Natural killer cell (primary cell): Measurements from ENCODE around the gene ZNF41. TPM values are rescaled to one million over a fixed set of nuclear protein-coding genes. Genes with fewer than 3 reads are reported as not detected.

Experiments used
- ATAC-seq, 3 donors: fragments of 150-1000 bp in 2 of 3; fragments of 200-7000 bp in 1 of 3; cut with Tn5 transposase; 1 replicate in 1 of 3; 2 replicates in 2 of 3; pipeline ENCODE4 v1.10.0; 2021; ENCODE audit warnings: mild to moderate bottlenecking in 2 of 3, moderate library complexity in 2 of 3
- DNase-seq, 2 donors: peaks; one replicate each; pipeline versions ENCODE4 v3.0.0 to v3.0.0-alpha.2; 2013 to 2021; ENCODE audit warnings: mixed read lengths in 1 of 2
- H3K27ac ChIP-seq: one replicate; pipeline ENCODE4 v1.5.1; 2013; ENCODE audit warnings: mild to moderate bottlenecking, low read length
- H3K27me3 ChIP-seq: one replicate; pipeline ENCODE4 v1.6.1; 2013; ENCODE audit warnings: low read length; ENCODE audit not compliant: control insufficient read depth, insufficient read depth
- H3K36me3 ChIP-seq: one replicate; pipeline ENCODE4 v1.6.1; 2013; ENCODE audit warnings: low read length; ENCODE audit not compliant: control insufficient read depth, insufficient read depth
- H3K4me1 ChIP-seq: one replicate; pipeline ENCODE4 v1.6.1; 2013; ENCODE audit warnings: low read length; ENCODE audit not compliant: control insufficient read depth, insufficient read depth
- H3K4me3 ChIP-seq: one replicate; pipeline ENCODE4 v1.5.1; 2013; ENCODE audit warnings: low read length
- H3K9me3 ChIP-seq: one replicate; pipeline ENCODE4 v1.6.1; 2013; ENCODE audit warnings: low read length; ENCODE audit not compliant: control insufficient read depth, insufficient read depth
- H3K27ac Mint-ChIP-seq, 2 donors: one replicate each; pipeline ENCODE4 v1.8.0; 2022; ENCODE audit warnings: mild to moderate bottlenecking in 2 of 2, mixed read lengths in 2 of 2, moderate library complexity in 1 of 2
- H3K27me3 Mint-ChIP-seq, 2 donors: one replicate each; pipeline ENCODE4 v1.8.0; 2022; ENCODE audit warnings: low read depth in 2 of 2, mixed read lengths in 2 of 2
- H3K36me3 Mint-ChIP-seq: one replicate; pipeline ENCODE4 v1.8.0; 2022; ENCODE audit warnings: mixed read lengths
- H3K4me1 Mint-ChIP-seq, 2 donors: one replicate each; pipeline ENCODE4 v1.8.0; 2022; ENCODE audit warnings: mixed read lengths in 2 of 2
- H3K4me3 Mint-ChIP-seq: one replicate; pipeline ENCODE4 v1.8.0; 2022; ENCODE audit warnings: mild to moderate bottlenecking, moderate library complexity, mixed read lengths
- H3K9me3 Mint-ChIP-seq, 2 donors: one replicate each; pipeline ENCODE4 v1.8.0; 2022; ENCODE audit warnings: mixed read lengths in 2 of 2
- WGBS: methylation state at CpG from one replicate; pipeline ENCODE4 v1.1.7; 2013; ENCODE audit warnings: missing lambda C conversion rate; ENCODE audit not compliant: insufficient coverage; 5-methylcytosine and 5-hydroxymethylcytosine counted together
- intact Hi-C: fragments of 100-400 bp; cut with micrococcal nuclease; formaldehyde crosslinking; loops from one replicate; pipeline ENCODE4 v1.14.2; 2022
- total RNA-seq, 4 donors: library from RNA; stranded (reverse); fragments of 120-200 nt in 1 of 4; gene quantifications; one replicate each; pipeline versions ENCODE4 v1.2.3 to v1.2.4, GENCODE V29; 2013 to 2022
- TF ChIP-seq, protein P1 (sequence below): fragments of 200-600 bp; IDR thresholded peaks from one replicate; pipeline ENCODE4 v1.8.0; 2022; ENCODE audit warnings: antibody characterized with exemption

The ZNF41 gene
- total RNA-seq, 3 donors from 2014 or later (not counting 1 experiment from before 2014, with no cell fraction given): 7.9 to 11.8 (median 10.0) TPM

DNA sequence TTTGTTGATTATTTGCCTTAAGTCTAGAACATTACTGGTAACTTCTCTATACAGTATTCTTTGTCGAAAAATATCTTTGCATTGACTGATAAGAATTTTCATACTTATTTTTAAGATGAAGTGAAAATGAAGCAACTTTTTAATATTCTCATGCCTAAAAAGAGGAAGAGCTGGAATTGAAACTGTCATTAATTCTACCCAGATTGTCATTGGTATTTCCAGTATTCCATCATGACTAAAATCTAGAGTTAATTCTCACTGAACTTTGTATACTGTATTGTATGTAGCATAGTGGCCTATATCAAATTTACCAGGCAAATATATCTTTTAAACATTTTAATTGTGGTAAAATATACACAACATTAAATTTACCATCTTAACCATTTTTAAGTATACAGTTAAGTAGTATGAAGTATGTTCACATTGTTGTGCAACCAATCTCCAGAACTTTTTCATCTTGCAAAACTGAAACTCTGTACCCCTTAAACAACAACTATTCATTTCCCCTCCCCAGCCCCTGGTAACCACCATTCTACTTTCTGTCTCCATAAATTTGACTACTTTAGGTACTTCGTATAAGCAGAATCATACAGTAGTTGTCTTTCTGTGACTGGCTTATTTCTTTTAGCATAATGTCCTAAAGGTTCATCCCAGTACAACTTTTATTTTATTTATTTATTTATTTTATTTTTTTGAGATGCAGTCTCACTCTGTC, 24.3 kb upstream of the ZNF41 start:
- peaks cover 0 to 11% of the 10 kb centered on the region in 2 donors for H3K27me3 Mint-ChIP-seq
- Histone ChIP-seq H3K9me3 (no peaks in the 10 kb centered on the region), H3K4me1 (no peaks in the 10 kb centered on the region), H3K27me3 (no peaks in the 10 kb centered on the region), H3K4me3 (no peak overlapping the region), H3K27ac (no peak overlapping the region), H3K36me3 (no peaks in the 10 kb centered on the region)
- no CpG with 5 or more reads among the region's 2 CpGs for WGBS
- no peak overlapping the region for H3K4me3 Mint-ChIP-seq
- intact Hi-C loops: no loop called here
- H3K4me1 Mint-ChIP-seq: peaks cover under 1 to 1% of the 10 kb centered on the region in 2 donors
- TF ChIP-seq, protein P1, sequence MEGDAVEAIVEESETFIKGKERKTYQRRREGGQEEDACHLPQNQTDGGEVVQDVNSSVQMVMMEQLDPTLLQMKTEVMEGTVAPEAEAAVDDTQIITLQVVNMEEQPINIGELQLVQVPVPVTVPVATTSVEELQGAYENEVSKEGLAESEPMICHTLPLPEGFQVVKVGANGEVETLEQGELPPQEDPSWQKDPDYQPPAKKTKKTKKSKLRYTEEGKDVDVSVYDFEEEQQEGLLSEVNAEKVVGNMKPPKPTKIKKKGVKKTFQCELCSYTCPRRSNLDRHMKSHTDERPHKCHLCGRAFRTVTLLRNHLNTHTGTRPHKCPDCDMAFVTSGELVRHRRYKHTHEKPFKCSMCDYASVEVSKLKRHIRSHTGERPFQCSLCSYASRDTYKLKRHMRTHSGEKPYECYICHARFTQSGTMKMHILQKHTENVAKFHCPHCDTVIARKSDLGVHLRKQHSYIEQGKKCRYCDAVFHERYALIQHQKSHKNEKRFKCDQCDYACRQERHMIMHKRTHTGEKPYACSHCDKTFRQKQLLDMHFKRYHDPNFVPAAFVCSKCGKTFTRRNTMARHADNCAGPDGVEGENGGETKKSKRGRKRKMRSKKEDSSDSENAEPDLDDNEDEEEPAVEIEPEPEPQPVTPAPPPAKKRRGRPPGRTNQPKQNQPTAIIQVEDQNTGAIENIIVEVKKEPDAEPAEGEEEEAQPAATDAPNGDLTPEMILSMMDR: no peak
- ATAC-seq: no peak
- H3K27ac Mint-ChIP-seq: no peak overlapping the region
- H3K36me3 Mint-ChIP-seq: no peaks in the 10 kb centered on the region
- DNase-seq: no peak
- H3K9me3 Mint-ChIP-seq: no peaks in the 10 kb centered on the region

DNA sequence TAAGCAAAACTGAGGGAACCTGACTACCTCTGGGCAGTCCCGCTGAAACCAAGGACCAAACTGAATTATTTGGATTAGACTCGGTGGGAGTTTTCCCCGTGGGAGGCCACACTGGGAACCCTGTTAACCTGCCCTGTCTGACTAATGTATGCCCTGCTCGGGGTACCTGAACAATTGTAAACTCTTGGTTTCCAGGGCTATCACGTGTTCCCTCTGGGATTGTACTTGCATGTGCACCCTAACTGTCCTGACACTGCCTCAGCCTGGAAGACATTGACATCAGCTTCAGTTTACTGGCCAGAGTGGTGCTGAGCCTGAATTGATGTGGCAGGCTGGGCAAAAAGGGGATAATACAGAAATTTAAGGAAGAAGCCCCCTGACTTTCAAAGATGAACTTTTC, 20.1 kb upstream of the ZNF41 start:
- Mint-ChIP-seq H3K27ac (no peak overlapping the region), H3K4me3 (no peak overlapping the region), H3K9me3 (no peaks in the 10 kb centered on the region), H3K4me1 (peaks cover 0 to 5% of the 10 kb centered on the region in 2 donors), H3K27me3 (peaks cover 0 to 11% of the 10 kb centered on the region in 2 donors), H3K36me3 (no peaks in the 10 kb centered on the region)
- no peaks in the 10 kb centered on the region for H3K9me3 ChIP-seq
- H3K27ac ChIP-seq: no peak overlapping the region
- H3K4me3 ChIP-seq: no peak overlapping the region
- no peaks in the 10 kb centered on the region for H3K36me3 ChIP-seq
- TF ChIP-seq, protein P1: no peak
- H3K4me1 ChIP-seq: peaks cover 3% of the 10 kb centered on the region
- no peak for ATAC-seq
- WGBS: 89% methylated on average over 5 of the region's 5 CpGs
- no peaks in the 10 kb centered on the region for H3K27me3 ChIP-seq
- DNase-seq: no peak
- intact Hi-C loops: no loop called here

DNA sequence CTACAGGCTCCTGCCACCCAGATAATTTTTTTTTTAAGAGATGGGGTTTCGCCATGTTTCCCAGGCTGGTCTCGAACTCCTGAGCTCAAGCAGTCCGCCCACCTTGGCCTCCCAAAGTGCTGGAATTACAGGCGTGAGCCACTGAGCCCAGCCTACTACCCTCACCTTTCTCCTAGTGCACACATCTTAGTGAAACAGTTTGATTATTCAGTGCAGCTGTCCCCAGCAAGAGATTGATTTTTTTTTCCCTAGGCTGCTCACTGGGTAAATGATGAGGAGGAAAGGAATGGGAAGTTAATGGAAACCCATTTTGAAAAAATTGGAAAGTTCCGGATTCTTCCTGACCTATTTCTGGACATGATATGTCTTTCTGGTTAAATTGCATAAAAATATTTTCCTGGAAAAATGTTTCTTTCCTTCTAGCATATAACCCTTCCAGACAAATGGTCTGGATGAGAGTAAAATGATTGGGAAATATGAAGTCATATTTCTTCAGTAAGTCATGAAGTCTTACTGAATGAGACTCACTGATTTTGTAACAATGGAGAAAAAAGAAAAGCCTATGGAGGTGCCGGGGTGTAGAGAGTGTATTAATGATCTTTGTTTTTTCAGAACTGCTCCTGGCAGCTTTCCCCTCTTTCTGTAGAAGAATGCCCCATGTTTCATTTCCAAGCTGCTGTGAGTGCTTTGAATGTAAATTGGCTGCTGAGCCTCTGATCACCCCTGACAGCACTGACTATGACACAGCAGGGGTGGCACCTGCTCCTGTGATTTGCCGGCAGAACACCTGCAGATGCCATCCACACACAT, 19.5 kb upstream of the ZNF41 start:
- no peak for DNase-seq
- Histone ChIP-seq H3K27ac (no peak overlapping the region), H3K4me1 (peaks cover 3% of the 10 kb centered on the region), H3K27me3 (no peaks in the 10 kb centered on the region), H3K4me3 (no peak overlapping the region), H3K36me3 (no peaks in the 10 kb centered on the region), H3K9me3 (no peaks in the 10 kb centered on the region)
- Mint-ChIP-seq H3K4me1 (peaks cover 0 to 5% of the 10 kb centered on the region in 2 donors), H3K27ac (no peak overlapping the region), H3K4me3 (no peak overlapping the region), H3K36me3 (no peaks in the 10 kb centered on the region), H3K9me3 (no peaks in the 10 kb centered on the region), H3K27me3 (peaks cover 0 to 16% of the 10 kb centered on the region in 2 donors)
- no peak for ATAC-seq
- 99% methylated on average over 5 of the region's 7 CpGs for WGBS
- intact Hi-C loops: no loop called here
- TF ChIP-seq, protein P1: no peak
